Heart right ventricle (tissue), 16 donors: ENCODE data around the gene DNHD1. TPM values are rescaled to one million over a fixed set of nuclear protein-coding genes. Genes with fewer than 3 reads are reported as not detected.
A peak's percentile ranks its signal among the peaks of the same experiment; 100 is the strongest.

Source experiments
- ATAC-seq, 8 donors: fragments of 200-7000 bp; cut with Tn5 transposase; one replicate each; pipeline ENCODE4 v1.9.1; 2020; ENCODE audit warnings: mild to moderate bottlenecking in 8 of 8, moderate library complexity in 8 of 8, moderate number of reproducible peaks in 1 of 8
- DNase-seq, 2 donors: peaks; one replicate each; pipeline ENCODE4 v3.0.0-alpha.2; 2020
- H3K27ac ChIP-seq, 10 donors: fragments of 200-600 bp; sonication (generic) in 2 of 10; one replicate each; pipeline versions ENCODE4 v1.5.0 to v1.8.0; 2020 to 2022; ENCODE audit warnings: mild to moderate bottlenecking in 3 of 10
- H3K27me3 ChIP-seq, 7 donors: fragments of 200-600 bp; one replicate each; pipeline ENCODE4 v1.8.0; 2021 to 2022; ENCODE audit warnings: mild to moderate bottlenecking in 2 of 7
- H3K36me3 ChIP-seq, 9 donors: fragments of 200-600 bp; sonication (generic) in 1 of 9; one replicate each; pipeline versions ENCODE4 v1.5.0 to v1.8.0; 2020 to 2022; ENCODE audit warnings: mild to moderate bottlenecking in 2 of 9
- H3K4me1 ChIP-seq, 9 donors: fragments of 200-600 bp; sonication (generic) in 1 of 9; one replicate each; pipeline versions ENCODE4 v1.5.0 to v1.8.0; 2020 to 2022; ENCODE audit warnings: mild to moderate bottlenecking in 4 of 9
- H3K4me3 ChIP-seq, 10 donors: fragments of 200-600 bp; sonication (generic) in 2 of 10; one replicate each; pipeline versions ENCODE4 v1.5.0 to v1.8.0; 2020 to 2022; ENCODE audit warnings: mild to moderate bottlenecking in 7 of 10, moderate library complexity in 2 of 10
- H3K9me3 ChIP-seq, 11 donors: fragments of 200-600 bp in 10 of 11; sonication (generic) in 2 of 11; one replicate each; pipeline versions ENCODE4 v1.5.0 to v1.8.0; 2013 to 2022; ENCODE audit warnings: mild to moderate bottlenecking in 2 of 11, control low read depth in 1 of 11, moderate library complexity in 1 of 11
- WGBS, 2 donors: extraction: QIAGEN DNeasy Blood & Tissue Kit; methylation state at CpG; one replicate each; pipeline ENCODE4 v1.1.7; 2013; ENCODE audit warnings: inconsistent platforms in 1 of 2; 5-methylcytosine and 5-hydroxymethylcytosine counted together
- intact Hi-C, 10 donors: fragments of 100-400 bp; cut with DNase I; formaldehyde crosslinking; loops; one replicate each; pipeline versions ENCODE4 v1.11.1 to v1.14.2; 2022
- polyA plus RNA-seq, 2 donors: library from polyadenylated mRNA; stranded (reverse); fragments of 200-250 nt; gene quantifications; one replicate each; pipeline ENCODE4 v1.2.3, GENCODE V29; 2013
- total RNA-seq, 10 donors: library from RNA; stranded (reverse); fragmentation: NEBNext Ultra II Directional in 3 of 10; extraction: Animal tissue kit (Norgen Biotek cat#: 25700) in 3 of 10; gene quantifications; one replicate each; pipeline versions ENCODE4 v1.2.1 to v1.2.4, GENCODE V29; 2021 to 2023
- TF ChIP-seq, protein P1 (sequence below), 9 donors: fragments of 200-600 bp; sonication (generic) in 2 of 9; IDR thresholded peaks; one replicate each; pipeline versions ENCODE4 v1.5.0 to v1.8.0; 2021 to 2022; ENCODE audit warnings: antibody characterized with exemption in 9 of 9, mild to moderate bottlenecking in 5 of 9, moderate library complexity in 1 of 9
- donor health status: Arrhythmogenic right ventricular cardiomyopathy.
- donor health status: ischemic (EF 13 %, LVEDD 7.1; RV severe dilation, severe dysfunction).
- donor health status: healthy with polysubstance abuse.
- donor health status: DM: no; HTN: yes; CAD: no.
- donor health status: DM: no; HTN: no; CAD: no.
- donor health status: ischemic (EF 25% LVEDD 6.9; RV normal size, moderate dysfunction).
- donor health status: ischemic (EF 25% LVEDD 5.7; RV mildly dilated, moderate dysfunction).
- donor health status: healthy.
- donor health status: DM: yes; HTN: yes; CAD: no.
- donor health status: Ischemic cardiomyopathy.
- donor health status: ischemic (EF 35%, LVEDD 5.7; RV mildly dilated, moderate dysfunction).
- donor health status: nonischemic (EF 11% LVEDD 7.7; RV severe dilation, severe dysfunction).
- donor health status: DM: yes; HTN: yes; CAD: no.
- donor health status: PGD.
- donor health status: ischemic (EF 29% LVEDD 5.4; RV normal size, mild dysfunction).
- donor health status: nonischemic (EF 23%, LVEDD 6.1; RV moderate dilation, normal function).

DNHD1 gene
- total and polyA plus RNA-seq, 12 donors = 1.7 to 13.8 (median 6.5) TPM

DNA sequence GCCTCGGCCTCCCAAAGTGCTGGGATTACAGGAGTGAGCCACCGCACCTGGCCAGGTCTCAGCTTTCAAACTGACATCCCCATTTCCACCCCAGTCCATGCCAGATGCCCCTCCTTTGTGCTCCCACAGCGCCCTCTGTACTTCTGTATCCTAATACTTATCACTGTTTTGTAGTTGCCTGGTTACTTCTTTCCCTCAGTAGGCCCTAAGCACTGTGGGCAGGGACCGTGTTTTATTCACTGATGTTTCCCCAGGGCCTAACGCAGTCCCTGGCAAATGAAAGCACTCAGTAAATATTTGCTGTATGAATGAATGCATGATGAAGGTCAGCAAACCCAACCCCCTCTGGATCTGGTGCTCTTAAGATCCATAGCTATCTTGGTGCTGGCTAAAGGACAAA lies 21.1 kb upstream of the DNHD1 start:
- no peaks in the 10 kb centered on the region for H3K9me3 ChIP-seq
- H3K4me3 ChIP-seq = no peak overlapping the region
- peaks cover 0 to 33% (median 25%) of the 10 kb centered on the region in 9 donors for H3K36me3 ChIP-seq
- ATAC-seq = no peak
- WGBS, 2 donors = 67 to 68% methylated on average over 5 of the region's 5 CpGs
- TF ChIP-seq, protein P1, sequence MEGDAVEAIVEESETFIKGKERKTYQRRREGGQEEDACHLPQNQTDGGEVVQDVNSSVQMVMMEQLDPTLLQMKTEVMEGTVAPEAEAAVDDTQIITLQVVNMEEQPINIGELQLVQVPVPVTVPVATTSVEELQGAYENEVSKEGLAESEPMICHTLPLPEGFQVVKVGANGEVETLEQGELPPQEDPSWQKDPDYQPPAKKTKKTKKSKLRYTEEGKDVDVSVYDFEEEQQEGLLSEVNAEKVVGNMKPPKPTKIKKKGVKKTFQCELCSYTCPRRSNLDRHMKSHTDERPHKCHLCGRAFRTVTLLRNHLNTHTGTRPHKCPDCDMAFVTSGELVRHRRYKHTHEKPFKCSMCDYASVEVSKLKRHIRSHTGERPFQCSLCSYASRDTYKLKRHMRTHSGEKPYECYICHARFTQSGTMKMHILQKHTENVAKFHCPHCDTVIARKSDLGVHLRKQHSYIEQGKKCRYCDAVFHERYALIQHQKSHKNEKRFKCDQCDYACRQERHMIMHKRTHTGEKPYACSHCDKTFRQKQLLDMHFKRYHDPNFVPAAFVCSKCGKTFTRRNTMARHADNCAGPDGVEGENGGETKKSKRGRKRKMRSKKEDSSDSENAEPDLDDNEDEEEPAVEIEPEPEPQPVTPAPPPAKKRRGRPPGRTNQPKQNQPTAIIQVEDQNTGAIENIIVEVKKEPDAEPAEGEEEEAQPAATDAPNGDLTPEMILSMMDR (IDR thresholded peaks at IDR 0.05) = no peak
- DNase-seq = no peak
- peaks cover 4 to 42% (median 31%) of the 10 kb centered on the region in 9 donors for H3K4me1 ChIP-seq
- intact Hi-C loops = no loop called here
- H3K27me3 ChIP-seq = no peaks in the 10 kb centered on the region
- H3K27ac ChIP-seq = peak overlapping the region in 1 of 10 donors; percentile 16

DNA sequence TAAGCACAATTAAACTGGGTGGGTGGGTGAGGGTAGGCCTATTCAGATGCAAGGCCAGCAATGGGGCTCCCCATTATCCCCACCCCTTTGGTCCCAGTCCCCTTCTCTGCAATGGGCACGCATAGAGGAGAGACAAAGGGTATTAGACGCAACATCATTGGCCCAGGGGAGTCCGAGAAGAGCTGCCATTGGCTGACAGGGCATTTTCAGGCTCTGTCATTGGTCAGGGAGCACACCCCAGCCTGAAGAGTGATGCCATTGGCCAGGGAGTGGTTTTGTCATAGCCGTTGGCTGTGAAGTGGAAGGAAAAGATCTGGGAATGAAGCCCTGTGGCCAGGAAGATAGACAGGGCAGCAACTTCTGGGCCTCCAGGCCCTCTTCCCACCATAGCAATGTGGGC lies 20.5 kb upstream of the DNHD1 start:
- Histone ChIP-seq H3K9me3 (no peaks in the 10 kb centered on the region), H3K36me3 (peaks cover 0 to 33% (median 25%) of the 10 kb centered on the region in 9 donors), H3K27ac (no peak overlapping the region), H3K27me3 (no peaks in the 10 kb centered on the region), H3K4me1 (peaks cover 4 to 42% (median 33%) of the 10 kb centered on the region in 9 donors), H3K4me3 (no peak overlapping the region)
- WGBS, 2 donors = 94% methylated on average over 4 of the region's 4 CpGs
- intact Hi-C loops = no loop called here
- DNase-seq (no peak), ATAC-seq (no peak)
- TF ChIP-seq, protein P1 (IDR thresholded peaks at IDR 0.05) = no peak

DNA sequence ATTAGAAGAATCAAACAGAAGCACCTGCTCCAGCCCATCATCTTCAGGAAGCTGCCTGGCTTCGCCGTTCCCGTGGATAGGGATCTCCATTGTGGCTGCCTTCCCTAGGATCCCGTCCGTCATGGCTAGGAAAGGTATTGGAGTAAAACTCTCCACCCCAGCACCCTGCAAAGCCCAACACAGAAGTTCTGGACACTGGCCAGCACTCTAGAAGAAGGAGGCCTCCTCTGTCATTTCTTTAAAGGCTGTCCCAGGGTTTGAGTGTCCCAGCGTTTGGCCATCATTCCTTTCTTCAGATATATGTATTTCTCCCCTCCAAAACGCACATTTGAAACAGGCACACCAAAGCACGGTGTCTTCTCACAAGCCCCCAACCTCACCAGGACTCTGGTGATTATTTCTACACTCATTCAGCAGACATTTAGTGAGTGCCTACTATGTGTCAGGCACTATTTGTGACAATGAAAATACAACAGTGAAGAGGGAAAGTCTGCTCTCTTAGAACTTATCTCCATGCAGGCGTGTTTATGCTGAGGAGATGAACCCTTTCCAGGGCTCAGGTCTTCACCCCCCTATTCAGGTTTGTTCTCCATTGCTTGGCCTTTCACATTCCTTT lies 16.7 kb upstream of the DNHD1 start:
- intact Hi-C loops = loop anchor here in 3 of 10 donors (5.0 kb wide), 3 partner anchors 122 to 202 kb away; partner anchors contain the start of genes ILK (in 2 of the 3), RRP8 (in 2 of the 3) and MRPL17 (in 1 of the 3)
- no peak for DNase-seq
- peaks cover 7 to 36% (median 27%) of the 10 kb centered on the region in 9 donors for H3K4me1 ChIP-seq
- no peaks in the 10 kb centered on the region for H3K9me3 ChIP-seq
- peaks cover 0 to 66% (median 38%) of the 10 kb centered on the region in 9 donors for H3K36me3 ChIP-seq
- no peak for ATAC-seq
- peak overlapping the region; percentile 68 to 90 (median 80) for H3K4me3 ChIP-seq
- H3K27ac ChIP-seq = peak overlapping the region; percentile 4 to 94 (median 90)
- no peaks in the 10 kb centered on the region for H3K27me3 ChIP-seq
- TF ChIP-seq, protein P1 (IDR thresholded peaks at IDR 0.05) = no peak
- whole genome bisulfite sequencing, 2 donors = 59 to 62% methylated on average over 9 of the region's 9 CpGs

DNA sequence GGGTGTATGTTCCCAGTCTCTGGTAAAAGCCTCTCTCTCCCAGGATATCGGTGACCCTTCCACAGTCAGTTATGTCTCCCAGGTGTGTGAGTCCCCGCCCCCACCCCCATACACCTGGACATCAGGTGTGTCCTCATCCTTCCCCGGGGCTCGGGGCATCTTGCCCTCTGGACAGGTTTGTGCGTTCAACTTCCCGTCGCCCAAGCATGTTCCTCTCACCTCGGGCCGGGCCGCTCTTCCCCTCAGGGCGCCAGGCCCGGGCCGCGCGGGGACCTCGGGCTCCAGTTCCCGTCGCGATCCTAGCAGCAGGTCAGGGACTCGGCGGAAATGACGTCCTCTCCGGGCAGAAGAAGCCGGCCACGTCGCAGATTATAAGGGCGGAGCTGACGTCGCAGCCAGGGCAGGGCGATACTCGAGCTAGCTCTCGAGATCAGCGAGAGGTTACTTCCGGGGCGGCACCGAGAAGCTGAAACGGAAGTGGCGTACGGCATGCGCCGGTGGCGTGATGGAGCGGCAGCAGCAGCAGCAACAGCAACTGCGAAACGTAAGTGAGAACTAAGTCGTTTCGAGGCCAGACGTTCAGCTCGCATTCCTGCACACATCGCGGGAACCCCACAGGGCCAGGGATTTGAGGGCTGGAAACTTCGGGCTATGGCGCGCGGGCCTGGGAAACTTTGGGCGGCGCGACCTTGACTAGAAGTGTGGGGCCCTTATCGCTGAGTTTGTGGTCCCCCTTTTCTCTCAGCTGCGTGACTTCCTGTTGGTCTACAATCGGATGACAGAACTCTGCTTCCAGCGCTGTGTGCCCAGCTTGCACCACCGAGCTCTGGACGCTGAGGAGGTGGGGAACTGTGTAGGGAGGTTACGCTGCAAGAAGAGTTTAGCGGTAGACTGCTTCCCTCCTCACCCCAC lies 15.8 kb upstream of the DNHD1 start, which contains the start of the genes ARFIP2 and TIMM10B:
TSS of gene ARFIP2 (minus strand) at position 320 of the 912 bp plus-strand sequence. CDS start 910 bp downstream, outside the sequence.
TSS of gene TIMM10B (plus strand) at position 490 of the 912 bp plus-strand sequence. CDS start at position 506, 16 bp downstream.
- Histone ChIP-seq H3K4me3 (peak within 1 kb of the TSS; percentile 68 to 90 (median 80)), H3K36me3 (peaks cover 0 to 71% (median 38%) of the 10 kb centered on the region in 9 donors), H3K27me3 (no peaks in the 10 kb centered on the region), H3K9me3 (no peaks in the 10 kb centered on the region), H3K4me1 (peaks cover 7 to 36% (median 27%) of the 10 kb centered on the region in 9 donors), H3K27ac (peak within 1 kb of the TSS; percentile 41 to 94 (median 90))
- 0% methylated on average over 66 of the region's 66 CpGs for WGBS, 2 donors
- peak; percentile 96 to 99 (median 99) for ATAC-seq
- DNase-seq = peak; percentile 98 to 99
- intact Hi-C loops = loop anchor here in 3 of 10 donors (5.0 kb wide), 3 partner anchors 121 to 201 kb away; partner anchors contain the start of genes ILK (in 2 of the 3), RRP8 (in 2 of the 3) and MRPL17 (in 1 of the 3)
- TF ChIP-seq, protein P1 (IDR thresholded peaks at IDR 0.05) = no peak
